Measurements from ENCODE around the gene CDS2.

- TF ChIP-seq CTCF (conservative IDR thresholded peaks at IDR 0.05; ENCODE audit: low read length) (peak; percentile 91), EZH2phosphoT487 (IDR thresholded peaks at IDR 0.05; ENCODE audit: borderline replicate concordance, low read depth, low read length) (no peak)
Observed at GRCh38 chr20:5100684-5101347, 26.0 kb upstream of the CDS2 start.

Data from OCI-LY7 (cell line).